Transverse colon (tissue), 3 donors: ENCODE data around the gene SAMHD1.

Source experiments
- EP300 ChIP-seq: sonication (generic); formaldehyde crosslinking; IDR thresholded peaks from one replicate; pipeline ENCODE4 v1.6.1; 2017; ENCODE audit warnings: antibody characterized with exemption, low read depth
- TF ChIP-seq, protein P1 (sequence below), 5 experiments: fragments of 200-600 bp in 3 of 5; fragments of 450-650 bp in 2 of 5; sonication (generic) in 3 of 5; IDR thresholded peaks; 1 replicate in 2 of 5; 2 replicates in 3 of 5; pipeline ENCODE4 v1.5.1; 2016 to 2017; ENCODE audit warnings: antibody characterized with exemption in 5 of 5, inconsistent platforms in 3 of 5, mild to moderate bottlenecking in 2 of 5, moderate library complexity in 1 of 5

DNA sequence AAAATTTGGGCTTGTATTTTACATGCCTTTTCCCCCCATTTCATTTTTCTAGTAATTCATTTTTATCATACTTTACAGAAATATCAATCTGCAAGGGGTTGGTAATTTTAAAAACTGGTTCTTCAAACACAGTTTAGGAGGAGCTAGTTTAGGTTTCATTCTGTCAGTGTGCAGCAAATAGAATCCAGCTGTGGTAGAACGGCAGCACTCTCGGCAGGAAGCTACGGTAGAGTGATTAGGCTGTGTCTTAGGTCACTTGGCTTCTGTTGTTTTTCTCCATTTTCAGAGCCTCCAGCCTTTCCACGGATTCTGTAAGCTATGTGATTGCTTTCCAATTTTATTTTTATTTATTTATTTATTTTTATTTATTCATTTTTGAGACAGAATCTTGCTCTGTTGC lies 42.9 kb downstream of the SAMHD1 start:
- TF ChIP-seq EP300 = no peak
- TF ChIP-seq, protein P1, sequence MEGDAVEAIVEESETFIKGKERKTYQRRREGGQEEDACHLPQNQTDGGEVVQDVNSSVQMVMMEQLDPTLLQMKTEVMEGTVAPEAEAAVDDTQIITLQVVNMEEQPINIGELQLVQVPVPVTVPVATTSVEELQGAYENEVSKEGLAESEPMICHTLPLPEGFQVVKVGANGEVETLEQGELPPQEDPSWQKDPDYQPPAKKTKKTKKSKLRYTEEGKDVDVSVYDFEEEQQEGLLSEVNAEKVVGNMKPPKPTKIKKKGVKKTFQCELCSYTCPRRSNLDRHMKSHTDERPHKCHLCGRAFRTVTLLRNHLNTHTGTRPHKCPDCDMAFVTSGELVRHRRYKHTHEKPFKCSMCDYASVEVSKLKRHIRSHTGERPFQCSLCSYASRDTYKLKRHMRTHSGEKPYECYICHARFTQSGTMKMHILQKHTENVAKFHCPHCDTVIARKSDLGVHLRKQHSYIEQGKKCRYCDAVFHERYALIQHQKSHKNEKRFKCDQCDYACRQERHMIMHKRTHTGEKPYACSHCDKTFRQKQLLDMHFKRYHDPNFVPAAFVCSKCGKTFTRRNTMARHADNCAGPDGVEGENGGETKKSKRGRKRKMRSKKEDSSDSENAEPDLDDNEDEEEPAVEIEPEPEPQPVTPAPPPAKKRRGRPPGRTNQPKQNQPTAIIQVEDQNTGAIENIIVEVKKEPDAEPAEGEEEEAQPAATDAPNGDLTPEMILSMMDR (IDR thresholded peaks at IDR 0.05) = no peak
